ENCODE data around the gene EFCAB5. TPM values are rescaled to one million over a fixed set of nuclear protein-coding genes. Genes with fewer than 3 reads are reported as not detected.

The EFCAB5 gene
- total RNA-seq, 1 donor from 2014 or later, result 0.71 TPM

DNA sequence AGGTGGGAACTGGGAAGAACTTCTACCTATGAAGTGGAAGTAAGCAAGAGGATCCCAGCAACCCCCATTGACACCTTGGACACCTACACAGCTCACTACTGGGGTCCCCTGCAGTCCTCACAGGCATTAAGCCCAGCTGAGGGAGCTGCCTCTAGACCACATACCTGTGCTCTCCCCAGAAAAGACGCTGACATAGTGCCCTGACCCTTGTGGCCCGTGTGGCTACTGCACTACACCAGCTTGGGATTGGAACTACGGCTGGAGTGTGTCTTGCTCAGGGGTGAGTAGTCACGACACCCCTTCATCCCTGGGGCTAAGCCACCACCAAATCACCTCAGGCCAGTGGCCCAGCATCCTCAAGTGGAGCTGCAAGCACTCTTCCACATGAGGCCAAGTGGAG is 120.9 kb downstream of the EFCAB5 start:
- no peak for DNase-seq (ENCODE audit: low spot score)
- TF ChIP-seq EZH2phosphoT487 (IDR thresholded peaks at IDR 0.05) (no peak), EZH2 (IDR thresholded peaks at IDR 0.05) (no peak)
- TF ChIP-seq, protein P1, sequence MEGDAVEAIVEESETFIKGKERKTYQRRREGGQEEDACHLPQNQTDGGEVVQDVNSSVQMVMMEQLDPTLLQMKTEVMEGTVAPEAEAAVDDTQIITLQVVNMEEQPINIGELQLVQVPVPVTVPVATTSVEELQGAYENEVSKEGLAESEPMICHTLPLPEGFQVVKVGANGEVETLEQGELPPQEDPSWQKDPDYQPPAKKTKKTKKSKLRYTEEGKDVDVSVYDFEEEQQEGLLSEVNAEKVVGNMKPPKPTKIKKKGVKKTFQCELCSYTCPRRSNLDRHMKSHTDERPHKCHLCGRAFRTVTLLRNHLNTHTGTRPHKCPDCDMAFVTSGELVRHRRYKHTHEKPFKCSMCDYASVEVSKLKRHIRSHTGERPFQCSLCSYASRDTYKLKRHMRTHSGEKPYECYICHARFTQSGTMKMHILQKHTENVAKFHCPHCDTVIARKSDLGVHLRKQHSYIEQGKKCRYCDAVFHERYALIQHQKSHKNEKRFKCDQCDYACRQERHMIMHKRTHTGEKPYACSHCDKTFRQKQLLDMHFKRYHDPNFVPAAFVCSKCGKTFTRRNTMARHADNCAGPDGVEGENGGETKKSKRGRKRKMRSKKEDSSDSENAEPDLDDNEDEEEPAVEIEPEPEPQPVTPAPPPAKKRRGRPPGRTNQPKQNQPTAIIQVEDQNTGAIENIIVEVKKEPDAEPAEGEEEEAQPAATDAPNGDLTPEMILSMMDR (IDR thresholded peaks at IDR 0.05), result no peak
- H3K79me2 ChIP-seq (ENCODE audit: low read depth), result no peaks in the 10 kb centered on the region
- H3F3A ChIP-seq (ENCODE audit: low read depth), result no peaks in the 10 kb centered on the region
- H3K9me3 ChIP-seq (ENCODE audit: low read depth), result peaks cover 20% of the 10 kb centered on the region
- peaks cover 3% of the 10 kb centered on the region for H3K36me3 ChIP-seq
- no peak overlapping the region for H3K4me3 Mint-ChIP-seq
- H3K27ac Mint-ChIP-seq, result no peak overlapping the region
- no peaks in the 10 kb centered on the region for H3K4me1 Mint-ChIP-seq
- H3K9me3 Mint-ChIP-seq, result peaks cover 32% of the 10 kb centered on the region
- H3K27me3 ChIP-seq, result no peaks in the 10 kb centered on the region
- H3K27me3 Mint-ChIP-seq (ENCODE audit: insufficient read depth, low read depth), result peaks cover 3% of the 10 kb centered on the region
- no peak overlapping the region for H2AFZ ChIP-seq (replicated peaks)
- H3K36me3 Mint-ChIP-seq, result no peaks in the 10 kb centered on the region
- no peaks in the 10 kb centered on the region for H4K20me1 ChIP-seq (ENCODE audit: low read depth)
- no peaks in the 10 kb centered on the region for H3K4me1 ChIP-seq
- H3K4me3 ChIP-seq, result no peak overlapping the region
- H3K27ac ChIP-seq, result no peak overlapping the region
- no peak overlapping the region for H3K9ac ChIP-seq
- H3K4me2 ChIP-seq, result no peak overlapping the region

DNA sequence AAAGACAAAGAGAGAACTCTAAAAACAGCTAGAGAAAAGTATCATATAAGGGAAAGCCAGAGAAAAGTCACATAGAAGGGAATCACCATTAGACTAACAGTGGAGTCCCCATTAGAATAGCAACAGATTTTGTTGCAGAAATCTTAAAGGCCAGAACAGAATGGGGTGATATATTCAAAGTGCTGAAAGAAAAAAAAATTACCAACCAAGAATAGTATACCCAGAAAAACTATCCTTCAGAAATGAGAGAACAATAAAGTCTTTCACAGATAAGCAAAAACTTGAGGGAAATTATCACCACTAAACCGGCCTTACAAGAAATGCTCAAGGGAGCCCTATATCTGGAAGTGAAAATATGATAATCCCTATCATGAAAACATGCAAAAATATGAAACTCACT is 123.3 kb downstream of the EFCAB5 start:
- no peak for DNase-seq (ENCODE audit: low spot score)
- H3K36me3 Mint-ChIP-seq, result no peaks in the 10 kb centered on the region
- TF ChIP-seq EZH2phosphoT487 (IDR thresholded peaks at IDR 0.05), result no peak
- TF ChIP-seq EZH2 (IDR thresholded peaks at IDR 0.05), result no peak
- TF ChIP-seq, protein P1 (IDR thresholded peaks at IDR 0.05), result no peak
- Histone ChIP-seq H3K4me2 (no peak overlapping the region), H3K36me3 (peaks cover 3% of the 10 kb centered on the region), H3K9ac (no peak overlapping the region), H4K20me1 (ENCODE audit: low read depth) (no peaks in the 10 kb centered on the region), H3K4me1 (no peaks in the 10 kb centered on the region), H3K4me3 (no peak overlapping the region), H3K79me2 (ENCODE audit: low read depth) (no peaks in the 10 kb centered on the region), H3K27ac (no peak overlapping the region), H3F3A (ENCODE audit: low read depth) (no peaks in the 10 kb centered on the region), H3K9me3 (ENCODE audit: low read depth) (peaks cover 20% of the 10 kb centered on the region), H2AFZ (replicated peaks) (no peak overlapping the region), H3K27me3 (no peaks in the 10 kb centered on the region)
- H3K27ac Mint-ChIP-seq, result no peak overlapping the region
- peaks cover 32% of the 10 kb centered on the region for H3K9me3 Mint-ChIP-seq
- no peak overlapping the region for H3K4me3 Mint-ChIP-seq
- no peaks in the 10 kb centered on the region for H3K4me1 Mint-ChIP-seq
- peaks cover 3% of the 10 kb centered on the region for H3K27me3 Mint-ChIP-seq (ENCODE audit: insufficient read depth, low read depth)

DNA sequence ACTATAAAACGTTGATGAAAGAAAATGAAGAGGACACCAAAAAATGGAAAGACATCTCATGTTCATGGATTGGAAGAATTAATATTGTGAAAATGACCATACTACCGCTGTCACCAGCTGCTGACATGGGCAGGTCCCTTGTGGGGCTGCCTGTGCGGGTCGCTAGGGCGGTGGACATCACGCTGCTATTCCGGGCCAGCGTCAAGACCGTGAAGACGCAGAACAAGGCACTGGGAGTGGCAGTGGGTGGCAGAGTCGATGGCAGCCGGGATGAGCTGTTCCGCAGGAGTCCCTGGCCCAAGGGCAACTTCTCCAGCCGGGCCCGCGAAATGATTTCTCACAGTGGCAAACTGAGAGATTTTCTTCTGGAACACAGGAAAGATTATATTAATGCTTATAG is 127.0 kb downstream of the EFCAB5 start:
- DNase-seq (ENCODE audit: low spot score), result no peak
- Mint-ChIP-seq H3K36me3 (no peaks in the 10 kb centered on the region), H3K27me3 (ENCODE audit: insufficient read depth, low read depth) (peaks cover 5% of the 10 kb centered on the region)

More for the DNA sequence above, 127.0 kb downstream of the EFCAB5 start:
- H3K4me1 ChIP-seq, result no peaks in the 10 kb centered on the region
- peaks cover 3% of the 10 kb centered on the region for H3K36me3 ChIP-seq
- no peak overlapping the region for H3K9ac ChIP-seq
- Mint-ChIP-seq H3K9me3 (peaks cover 29% of the 10 kb centered on the region), H3K4me3 (no peak overlapping the region), H3K27ac (no peak overlapping the region), H3K4me1 (no peaks in the 10 kb centered on the region)
- H3F3A ChIP-seq (ENCODE audit: low read depth), result no peaks in the 10 kb centered on the region
- H4K20me1 ChIP-seq (ENCODE audit: low read depth), result no peaks in the 10 kb centered on the region
- peaks cover 20% of the 10 kb centered on the region for H3K9me3 ChIP-seq (ENCODE audit: low read depth)
- H3K27me3 ChIP-seq, result peaks cover 4% of the 10 kb centered on the region
- no peak overlapping the region for H2AFZ ChIP-seq (replicated peaks)
- no peak overlapping the region for H3K4me2 ChIP-seq
- TF ChIP-seq, protein P1 (IDR thresholded peaks at IDR 0.05), result no peak
- TF ChIP-seq EZH2 (IDR thresholded peaks at IDR 0.05), result no peak
- TF ChIP-seq EZH2phosphoT487 (IDR thresholded peaks at IDR 0.05), result no peak
- no peak overlapping the region for H3K27ac ChIP-seq
- H3K4me3 ChIP-seq, result no peak overlapping the region
- H3K79me2 ChIP-seq (ENCODE audit: low read depth), result no peaks in the 10 kb centered on the region
